K562 (cell line): ENCODE measurements around the gene RBM4B. TPM values are rescaled to one million over a fixed set of nuclear protein-coding genes. Genes with fewer than 3 reads are reported as not detected.

ENCODE experiments used
- ATF1 ChIP-seq, 2 experiments: fragments of 450-650 bp in 1 of 2; IDR thresholded peaks; 2 replicates each; pipeline ENCODE4 v1.6.1; 2016; ENCODE audit warnings: missing compliant biosample characterization in 1 of 2, missing genetic modification characterization in 1 of 2
- ERF ChIP-seq: fragments of 450-650 bp; formaldehyde crosslinking; IDR thresholded peaks from 2 replicates; pipeline ENCODE4 v1.4.0; 2020; ENCODE audit warnings: mild to moderate bottlenecking, mixed read lengths
- NELFE ChIP-seq: IDR thresholded peaks from 2 replicates; pipeline ENCODE4 v1.6.1; 2011; ENCODE audit warnings: mild to moderate bottlenecking; ENCODE audit not compliant: insufficient read depth, insufficient read length
- RFX5 ChIP-seq: IDR thresholded peaks from 2 replicates; pipeline ENCODE4 v1.6.1; 2011; ENCODE audit warnings: low read depth, mild to moderate bottlenecking, improper control_type of control experiment, low read length
- SPI1 ChIP-seq: IDR thresholded peaks from 2 replicates; pipeline ENCODE4 v1.6.1; 2011; ENCODE audit warnings: low read depth, low read length, control low read depth, borderline replicate concordance
- ZNF583 ChIP-seq: fragments of 250-450 bp; sonication (Bioruptor Pico); IDR thresholded peaks from 2 replicates; pipeline ENCODE4 v1.4.0; 2020
- polyA plus RNA-seq, 8 experiments: library from polyadenylated mRNA; depleted of rRNA in 4 of 8; stranded (reverse) in 5 of 8; unstranded in 3 of 8; fragments of >200 nt; fragmentation: Nextera tagmentation in 2 of 8; fragmentation: Illumina TruSeq in 1 of 8; extraction: Ambion mirVana in 2 of 8; extraction: Trizol in 1 of 8; gene quantifications; 2 replicates each; pipeline versions ENCODE4 v1.2.1 to v1.2.3, GENCODE V29; 2011 to 2014; ENCODE audit warnings: inconsistent platforms in 1 of 8, missing spikeins in 1 of 8
- total RNA-seq, 7 experiments: library from RNA; depleted of rRNA in 6 of 7; stranded (reverse); fragments of >200 nt in 6 of 7; fragmentation: Illumina TruSeq in 2 of 7; extraction: Trizol in 2 of 7; gene quantifications; 2 replicates each; pipeline versions ENCODE4 v1.2.1 to v1.2.3, GENCODE V29; 2011 to 2021; ENCODE audit warnings: low replicate concordance in 1 of 7
- TF ChIP-seq, protein P1 (sequence below), 2 experiments: fragments of 450-650 bp in 1 of 2; sonication (generic) in 1 of 2; formaldehyde crosslinking in 1 of 2; IDR thresholded peaks; 2 replicates each; pipeline versions ENCODE4 v1.7.1 to v1.9.0; 2016 to 2022; ENCODE audit warnings: inconsistent platforms in 1 of 2, mild to moderate bottlenecking in 1 of 2, missing genetic modification reagents in 1 of 2
- TF ChIP-seq, protein P2 (sequence below): fragments of 450-650 bp; formaldehyde crosslinking; conservative IDR thresholded peaks from 2 replicates; pipeline ENCODE4 v1.4.0; 2022; ENCODE audit warnings: mild to moderate bottlenecking, missing genetic modification characterization
- TF ChIP-seq, protein P3 (sequence below): sonication (generic); formaldehyde crosslinking; IDR thresholded peaks from 2 replicates; pipeline ENCODE4 v1.8.0; 2022; ENCODE audit warnings: mild to moderate bottlenecking, missing genetic modification reagents, borderline replicate concordance
- TF ChIP-seq, protein P4 (sequence below): sonication (generic); formaldehyde crosslinking; IDR thresholded peaks from 2 replicates; pipeline ENCODE4 v1.9.0; 2022; ENCODE audit warnings: mild to moderate bottlenecking, missing genetic modification reagents
- TF ChIP-seq, protein P5 (sequence below): fragments of 250-450 bp; sonication (Bioruptor Pico); IDR thresholded peaks from 2 replicates; pipeline ENCODE4 v1.4.0; 2020; ENCODE audit warnings: mild to moderate bottlenecking, moderate library complexity
- TF ChIP-seq, protein P6 (sequence below): sonication (generic); formaldehyde crosslinking; IDR thresholded peaks from 2 replicates; pipeline ENCODE4 v1.9.0; 2022; ENCODE audit warnings: mild to moderate bottlenecking, missing genetic modification reagents

RBM4B gene
- total and polyA plus RNA-seq, 9 of the 15 experiments (the other 6 are each of a cell fraction or from before 2014, with no cell fraction given) = 14.6 to 39.9 (median 23.3) TPM

DNA sequence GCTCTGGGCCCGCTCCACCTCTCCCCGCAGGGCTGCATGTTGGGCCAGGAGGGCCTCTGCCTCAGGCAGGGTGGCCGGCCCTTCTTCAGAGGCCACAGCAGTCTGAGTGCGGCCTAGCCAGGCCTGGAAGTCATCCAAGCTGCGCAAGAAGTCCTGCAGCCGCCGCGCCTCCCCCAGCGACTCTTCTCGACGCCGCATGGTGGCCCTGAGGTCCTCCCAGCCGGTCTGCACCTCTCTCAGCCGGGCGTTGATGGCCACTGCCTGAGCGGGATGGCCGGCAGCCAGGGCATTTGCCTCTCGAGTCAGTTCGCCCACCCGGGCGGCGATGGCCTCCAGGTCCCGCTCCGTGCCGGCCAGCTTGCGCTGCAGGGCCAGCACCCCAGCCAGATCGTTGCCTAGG, 23.1 kb upstream of the RBM4B start (continued):
- TF ChIP-seq, protein P1, sequence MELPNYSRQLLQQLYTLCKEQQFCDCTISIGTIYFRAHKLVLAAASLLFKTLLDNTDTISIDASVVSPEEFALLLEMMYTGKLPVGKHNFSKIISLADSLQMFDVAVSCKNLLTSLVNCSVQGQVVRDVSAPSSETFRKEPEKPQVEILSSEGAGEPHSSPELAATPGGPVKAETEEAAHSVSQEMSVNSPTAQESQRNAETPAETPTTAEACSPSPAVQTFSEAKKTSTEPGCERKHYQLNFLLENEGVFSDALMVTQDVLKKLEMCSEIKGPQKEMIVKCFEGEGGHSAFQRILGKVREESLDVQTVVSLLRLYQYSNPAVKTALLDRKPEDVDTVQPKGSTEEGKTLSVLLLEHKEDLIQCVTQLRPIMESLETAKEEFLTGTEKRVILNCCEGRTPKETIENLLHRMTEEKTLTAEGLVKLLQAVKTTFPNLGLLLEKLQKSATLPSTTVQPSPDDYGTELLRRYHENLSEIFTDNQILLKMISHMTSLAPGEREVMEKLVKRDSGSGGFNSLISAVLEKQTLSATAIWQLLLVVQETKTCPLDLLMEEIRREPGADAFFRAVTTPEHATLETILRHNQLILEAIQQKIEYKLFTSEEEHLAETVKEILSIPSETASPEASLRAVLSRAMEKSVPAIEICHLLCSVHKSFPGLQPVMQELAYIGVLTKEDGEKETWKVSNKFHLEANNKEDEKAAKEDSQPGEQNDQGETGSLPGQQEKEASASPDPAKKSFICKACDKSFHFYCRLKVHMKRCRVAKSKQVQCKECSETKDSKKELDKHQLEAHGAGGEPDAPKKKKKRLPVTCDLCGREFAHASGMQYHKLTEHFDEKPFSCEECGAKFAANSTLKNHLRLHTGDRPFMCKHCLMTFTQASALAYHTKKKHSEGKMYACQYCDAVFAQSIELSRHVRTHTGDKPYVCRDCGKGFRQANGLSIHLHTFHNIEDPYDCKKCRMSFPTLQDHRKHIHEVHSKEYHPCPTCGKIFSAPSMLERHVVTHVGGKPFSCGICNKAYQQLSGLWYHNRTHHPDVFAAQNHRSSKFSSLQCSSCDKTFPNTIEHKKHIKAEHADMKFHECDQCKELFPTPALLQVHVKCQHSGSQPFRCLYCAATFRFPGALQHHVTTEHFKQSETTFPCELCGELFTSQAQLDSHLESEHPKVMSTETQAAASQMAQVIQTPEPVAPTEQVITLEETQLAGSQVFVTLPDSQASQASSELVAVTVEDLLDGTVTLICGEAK (IDR thresholded peaks at IDR 0.05) = no peak
- TF ChIP-seq, protein P1 (CRISPR knock-in tag; IDR thresholded peaks at IDR 0.05) = 0 out of 2 replicates have a peak, but pooled peaks have one; percentile 37
- TF ChIP-seq NELFE = no peak
- TF ChIP-seq RFX5 = no peak
- TF ChIP-seq ZNF583 (CRISPR knock-in tag) = no peak
- no peak for TF ChIP-seq ATF1 (CRISPR knock-in tag; IDR thresholded peaks at IDR 0.05)
- TF ChIP-seq ATF1 (tag; IDR thresholded peaks at IDR 0.05) = no peak
- TF ChIP-seq, protein P2, sequence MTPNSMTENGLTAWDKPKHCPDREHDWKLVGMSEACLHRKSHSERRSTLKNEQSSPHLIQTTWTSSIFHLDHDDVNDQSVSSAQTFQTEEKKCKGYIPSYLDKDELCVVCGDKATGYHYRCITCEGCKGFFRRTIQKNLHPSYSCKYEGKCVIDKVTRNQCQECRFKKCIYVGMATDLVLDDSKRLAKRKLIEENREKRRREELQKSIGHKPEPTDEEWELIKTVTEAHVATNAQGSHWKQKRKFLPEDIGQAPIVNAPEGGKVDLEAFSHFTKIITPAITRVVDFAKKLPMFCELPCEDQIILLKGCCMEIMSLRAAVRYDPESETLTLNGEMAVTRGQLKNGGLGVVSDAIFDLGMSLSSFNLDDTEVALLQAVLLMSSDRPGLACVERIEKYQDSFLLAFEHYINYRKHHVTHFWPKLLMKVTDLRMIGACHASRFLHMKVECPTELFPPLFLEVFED (CRISPR knock-in tag) = no peak
- TF ChIP-seq, protein P3, sequence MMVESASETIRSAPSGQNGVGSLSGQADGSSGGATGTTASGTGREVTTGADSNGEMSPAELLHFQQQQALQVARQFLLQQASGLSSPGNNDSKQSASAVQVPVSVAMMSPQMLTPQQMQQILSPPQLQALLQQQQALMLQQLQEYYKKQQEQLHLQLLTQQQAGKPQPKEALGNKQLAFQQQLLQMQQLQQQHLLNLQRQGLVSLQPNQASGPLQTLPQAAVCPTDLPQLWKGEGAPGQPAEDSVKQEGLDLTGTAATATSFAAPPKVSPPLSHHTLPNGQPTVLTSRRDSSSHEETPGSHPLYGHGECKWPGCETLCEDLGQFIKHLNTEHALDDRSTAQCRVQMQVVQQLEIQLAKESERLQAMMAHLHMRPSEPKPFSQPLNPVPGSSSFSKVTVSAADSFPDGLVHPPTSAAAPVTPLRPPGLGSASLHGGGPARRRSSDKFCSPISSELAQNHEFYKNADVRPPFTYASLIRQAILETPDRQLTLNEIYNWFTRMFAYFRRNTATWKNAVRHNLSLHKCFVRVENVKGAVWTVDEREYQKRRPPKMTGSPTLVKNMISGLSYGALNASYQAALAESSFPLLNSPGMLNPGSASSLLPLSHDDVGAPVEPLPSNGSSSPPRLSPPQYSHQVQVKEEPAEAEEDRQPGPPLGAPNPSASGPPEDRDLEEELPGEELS = peak; percentile 66; the same call in 1 of the 2 replicates
- no peak for TF ChIP-seq ERF (CRISPR knock-in tag)
- TF ChIP-seq, protein P4, sequence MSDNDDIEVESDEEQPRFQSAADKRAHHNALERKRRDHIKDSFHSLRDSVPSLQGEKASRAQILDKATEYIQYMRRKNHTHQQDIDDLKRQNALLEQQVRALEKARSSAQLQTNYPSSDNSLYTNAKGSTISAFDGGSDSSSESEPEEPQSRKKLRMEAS = peak; percentile 79
- TF ChIP-seq, protein P5, sequence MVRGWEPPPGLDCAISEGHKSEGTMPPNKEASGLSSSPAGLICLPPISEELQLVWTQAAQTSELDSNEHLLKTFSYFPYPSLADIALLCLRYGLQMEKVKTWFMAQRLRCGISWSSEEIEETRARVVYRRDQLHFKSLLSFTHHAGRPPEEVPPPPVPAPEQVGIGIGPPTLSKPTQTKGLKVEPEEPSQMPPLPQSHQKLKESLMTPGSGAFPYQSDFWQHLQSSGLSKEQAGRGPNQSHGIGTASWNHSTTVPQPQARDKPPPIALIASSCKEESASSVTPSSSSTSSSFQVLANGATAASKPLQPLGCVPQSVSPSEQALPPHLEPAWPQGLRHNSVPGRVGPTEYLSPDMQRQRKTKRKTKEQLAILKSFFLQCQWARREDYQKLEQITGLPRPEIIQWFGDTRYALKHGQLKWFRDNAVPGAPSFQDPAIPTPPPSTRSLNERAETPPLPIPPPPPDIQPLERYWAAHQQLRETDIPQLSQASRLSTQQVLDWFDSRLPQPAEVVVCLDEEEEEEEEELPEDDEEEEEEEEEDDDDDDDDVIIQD (CRISPR knock-in tag) = no peak
- no peak for TF ChIP-seq SPI1
- TF ChIP-seq, protein P6, sequence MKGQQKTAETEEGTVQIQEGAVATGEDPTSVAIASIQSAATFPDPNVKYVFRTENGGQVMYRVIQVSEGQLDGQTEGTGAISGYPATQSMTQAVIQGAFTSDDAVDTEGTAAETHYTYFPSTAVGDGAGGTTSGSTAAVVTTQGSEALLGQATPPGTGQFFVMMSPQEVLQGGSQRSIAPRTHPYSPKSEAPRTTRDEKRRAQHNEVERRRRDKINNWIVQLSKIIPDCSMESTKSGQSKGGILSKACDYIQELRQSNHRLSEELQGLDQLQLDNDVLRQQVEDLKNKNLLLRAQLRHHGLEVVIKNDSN = no peak
